HG03103 (cell line): ENCODE data around the gene ABHD16A.

Experiments used
- ATAC-seq: cut with Tn5 transposase; IDR thresholded peaks from one replicate; pipeline ENCODE4 v1.9.1; 2021; ENCODE audit warnings: low read depth; ENCODE audit not compliant: unreplicated experiment

ABHD16A gene

DNA sequence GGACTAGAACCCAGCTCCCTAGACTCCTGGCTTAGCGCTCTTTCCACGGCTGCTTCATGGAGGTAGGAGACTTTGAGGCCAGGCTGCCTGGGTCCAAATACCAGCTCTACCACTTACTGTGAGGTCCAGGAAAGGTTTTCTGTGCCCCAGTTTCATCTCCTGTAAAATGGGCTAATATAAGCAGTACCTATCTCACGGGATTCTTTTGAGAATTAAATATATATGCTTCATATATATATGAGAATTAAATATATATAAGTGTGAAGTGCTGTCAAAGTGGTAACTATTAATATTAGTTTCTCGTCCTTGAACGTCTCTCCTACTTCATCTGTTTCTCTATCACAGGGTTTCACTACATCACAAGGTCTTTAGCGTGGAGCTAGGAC lies 12.1 kb downstream of the ABHD16A start:
- no peak for ATAC-seq

DNA sequence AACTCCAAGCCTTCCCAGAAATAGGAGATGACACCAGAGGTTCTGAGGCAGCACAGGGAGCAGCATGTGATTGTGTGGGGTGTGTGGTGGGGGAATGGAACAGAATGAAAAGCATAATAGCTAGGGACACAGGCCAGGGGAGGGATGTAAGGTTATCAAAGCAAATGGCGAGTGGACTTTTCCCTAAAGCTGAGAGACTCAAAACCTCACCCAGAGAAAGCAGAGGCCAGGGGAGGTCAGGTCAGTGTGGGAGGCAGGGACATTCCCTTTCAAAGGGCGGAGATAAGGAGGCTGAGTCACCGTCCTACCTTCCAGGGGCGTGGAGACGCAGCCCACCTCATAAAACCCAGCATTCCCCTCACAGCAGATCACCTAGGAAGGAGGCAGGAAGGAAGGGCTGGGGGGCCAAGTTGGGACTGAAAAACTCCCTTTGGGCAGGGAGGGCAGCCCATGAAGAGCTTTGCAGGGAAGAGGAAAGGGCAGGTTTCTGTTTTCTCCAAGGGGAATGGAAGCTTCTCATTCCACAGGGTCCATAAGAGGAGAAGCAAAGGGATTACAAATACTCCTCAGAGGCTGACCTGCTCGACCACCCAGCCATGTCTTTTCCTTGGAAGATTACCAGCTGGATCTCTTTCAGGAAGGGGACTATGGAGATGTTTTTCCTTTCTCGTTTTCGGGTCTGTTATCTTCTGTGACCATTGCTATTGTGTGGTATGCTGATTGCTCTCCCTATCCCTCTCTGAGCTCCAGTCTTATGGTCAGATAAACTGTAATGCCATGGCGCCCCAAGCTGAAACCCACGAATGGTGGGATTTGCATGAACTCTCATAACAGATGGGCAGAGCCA lies 12.7 kb downstream of the ABHD16A start:
- no peak for ATAC-seq

- ATAC-seq: no peak
Observed at GRCh38 chr6:31689249-31690110, 13.6 kb downstream of the ABHD16A start.

DNA sequence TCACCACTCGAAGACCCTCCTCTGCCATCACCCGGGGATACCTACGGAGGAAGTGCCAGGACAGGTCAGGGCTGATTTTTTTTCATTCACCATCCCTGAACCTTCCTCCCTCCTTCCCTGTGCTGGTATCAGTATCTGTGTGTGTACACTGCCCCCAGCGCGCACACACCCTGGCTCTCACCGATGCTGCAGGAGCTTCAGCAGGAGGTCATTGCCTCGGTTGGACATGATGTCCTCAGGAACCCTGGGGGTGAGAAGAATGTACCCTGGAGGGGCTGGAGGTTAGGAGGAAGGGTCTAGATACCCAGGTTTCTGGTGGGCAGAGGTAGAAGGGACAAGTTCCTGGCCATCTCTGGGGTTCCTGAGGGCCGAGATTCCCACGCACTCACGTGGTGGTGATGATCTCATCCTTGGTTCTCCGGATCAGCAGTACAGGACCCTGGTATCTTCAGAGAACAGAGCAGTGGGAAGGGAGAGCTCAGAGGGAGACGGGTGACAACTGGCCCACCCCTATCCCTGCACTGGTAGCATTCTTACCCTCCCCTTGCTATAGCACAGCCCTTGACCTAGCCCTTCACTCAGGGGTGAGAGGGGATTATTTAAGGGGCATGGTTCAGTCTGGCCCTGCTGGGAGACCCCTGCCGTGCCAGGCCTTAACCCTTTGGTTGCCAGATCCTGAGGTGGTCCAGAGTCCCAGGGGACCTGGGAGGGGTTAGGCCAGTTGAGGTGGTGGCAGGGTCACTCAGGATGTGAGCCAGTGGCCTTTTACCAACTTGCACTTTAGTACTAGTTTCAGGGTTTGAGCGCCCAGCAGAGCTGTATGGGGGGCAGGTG lies 15.0 kb downstream of the ABHD16A start:
- no peak for ATAC-seq

DNA sequence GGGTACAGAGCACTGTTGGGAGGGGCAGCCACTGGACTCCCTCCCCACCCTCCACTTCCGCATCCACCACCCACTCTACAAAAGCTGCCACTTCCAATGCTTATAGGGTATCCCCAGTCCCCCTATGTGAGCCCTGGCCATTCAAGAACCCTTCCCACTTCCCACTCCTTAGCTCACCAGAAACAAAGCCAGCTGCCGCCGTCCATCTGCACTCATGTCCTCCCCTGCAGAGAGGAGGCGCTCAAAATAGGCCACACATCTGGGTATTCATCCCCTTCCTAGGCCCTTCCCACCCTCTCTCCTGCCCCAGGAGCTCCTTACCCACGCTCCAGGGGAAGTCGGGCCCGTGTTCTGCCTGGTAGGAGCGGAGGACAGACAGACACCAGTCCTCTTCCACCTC lies 15.8 kb downstream of the ABHD16A start:
- no peak for ATAC-seq

DNA sequence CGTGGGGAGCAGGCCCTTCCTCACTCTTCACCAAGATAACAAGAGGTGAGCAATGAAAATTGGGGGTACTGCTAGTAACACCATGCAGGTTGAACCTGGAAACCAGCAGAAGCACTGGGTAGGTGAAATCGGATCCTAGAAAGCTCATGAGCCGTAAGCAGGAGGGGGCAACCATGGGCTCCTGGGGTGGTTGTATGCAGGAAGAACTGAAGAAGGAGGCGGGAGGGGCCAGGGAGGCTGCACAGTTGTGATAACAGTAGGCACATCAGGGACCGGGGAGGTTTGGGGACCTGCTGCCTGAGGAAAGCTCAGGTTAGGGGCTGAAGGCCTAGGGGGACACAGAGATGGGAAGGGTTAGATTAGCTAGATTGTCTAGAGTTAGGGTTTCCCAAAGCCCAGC lies 16.6 kb downstream of the ABHD16A start:
- no peak for ATAC-seq

DNA sequence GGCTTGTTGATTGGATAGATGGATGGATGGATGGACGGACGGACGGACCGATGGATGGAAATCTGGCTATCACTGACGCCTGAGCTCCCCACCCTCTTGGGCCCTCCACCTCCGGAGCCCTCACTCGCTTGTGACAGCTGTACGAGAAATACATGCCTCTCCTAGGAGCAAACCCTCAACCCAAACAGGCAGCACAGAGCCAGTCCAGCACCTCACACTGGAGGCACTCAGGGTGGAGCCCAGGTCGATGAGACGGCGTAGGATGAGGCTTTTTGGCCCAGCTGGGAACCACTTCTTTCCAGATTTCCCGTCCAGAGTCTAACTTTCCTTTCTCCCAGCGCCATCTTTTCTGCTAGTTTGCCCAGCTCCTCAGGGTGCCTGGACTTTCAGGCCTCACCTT lies 19.5 kb downstream of the ABHD16A start:
- ATAC-seq: no peak

GRCh38 chr6:31681135-31681671 lies 21.9 kb downstream of the ABHD16A start:
- ATAC-seq: no peak

DNA sequence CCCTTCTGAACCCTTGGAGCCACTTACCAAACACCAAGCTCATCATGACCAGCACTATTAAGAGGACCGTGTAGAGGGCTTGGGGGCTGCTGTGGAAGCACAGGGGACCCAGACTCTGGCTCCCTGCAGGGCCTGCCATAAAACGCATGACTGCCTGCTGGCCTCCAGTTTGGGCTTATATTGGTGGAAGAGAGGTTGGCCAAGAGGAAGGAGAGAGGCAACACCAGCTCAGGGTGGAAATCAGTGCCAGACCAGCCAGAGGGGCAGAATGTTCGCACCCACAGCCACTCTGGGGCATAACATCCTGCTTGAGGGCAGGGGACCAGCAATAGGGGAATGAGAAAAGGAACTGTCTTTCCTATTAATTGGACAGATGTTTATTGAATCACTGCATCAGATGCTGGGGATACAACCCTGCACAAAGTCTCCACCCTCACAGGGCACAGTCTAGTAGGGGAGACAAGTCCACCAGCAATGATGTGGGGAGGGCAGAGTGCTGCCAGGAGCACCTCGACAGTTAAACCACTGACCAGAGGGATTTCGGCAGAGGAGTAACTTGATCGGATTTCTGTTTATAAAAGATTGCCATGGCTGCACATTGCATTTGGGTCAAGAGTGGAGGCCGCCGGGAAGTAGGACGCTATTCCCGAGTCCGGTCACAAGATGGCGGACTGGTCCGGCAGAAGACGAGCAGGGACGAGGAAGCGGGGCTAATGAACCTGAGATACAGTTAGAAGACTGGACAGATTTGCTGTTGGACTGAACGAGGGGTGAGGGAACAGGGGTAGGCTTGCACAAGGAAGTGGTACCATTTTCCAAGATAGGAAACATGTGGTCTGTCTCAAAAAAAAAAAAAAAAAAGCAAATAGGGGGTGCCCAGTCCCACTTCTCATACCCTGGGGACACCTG lies 22.6 kb downstream of the ABHD16A start, which contains the start of gene LY6G5C:
TSS of gene LY6G5C (minus strand) at position 842 of the 909 bp plus-strand sequence. CDS start at position 148, 694 bp downstream.
- no peak for ATAC-seq

DNA sequence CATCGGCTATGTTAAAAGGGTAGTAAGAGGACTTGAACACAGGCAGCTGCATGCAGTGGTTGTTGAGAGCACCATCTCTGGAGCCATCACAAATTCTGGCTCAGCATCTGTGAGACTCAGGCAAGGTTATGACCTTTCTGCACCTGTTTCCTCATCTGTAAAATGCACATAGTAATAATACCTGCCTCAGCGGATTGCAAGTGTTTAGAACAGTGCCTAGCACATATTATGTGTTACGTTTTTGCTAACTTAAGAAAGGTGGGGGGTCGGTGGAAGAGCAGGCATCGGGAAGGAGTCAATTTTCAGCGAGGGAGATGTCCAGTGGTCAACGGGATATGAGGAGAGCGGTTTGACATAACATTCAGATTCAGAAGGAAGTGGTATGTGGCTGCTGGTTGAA lies 25.2 kb downstream of the ABHD16A start:
- no peak for ATAC-seq

DNA sequence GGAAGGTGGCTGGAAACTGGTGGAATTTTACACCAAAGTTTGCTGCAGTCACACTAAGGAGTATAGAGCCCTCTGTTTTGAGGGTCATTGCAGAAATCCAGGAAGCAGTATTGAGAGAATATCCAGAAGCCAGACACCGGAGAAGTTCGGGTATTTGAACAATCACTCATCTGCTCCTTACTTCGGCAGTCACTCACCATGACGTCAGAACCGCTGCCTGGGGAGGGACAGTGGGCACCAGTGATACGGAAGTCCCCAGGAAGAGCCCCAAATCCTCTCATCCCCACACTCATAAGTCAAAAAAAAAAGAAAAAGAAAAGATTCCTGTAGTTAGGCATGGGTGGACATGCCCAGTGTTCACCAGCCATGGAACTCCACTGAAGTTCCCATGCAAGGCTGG lies 26.2 kb downstream of the ABHD16A start:
- no peak for ATAC-seq

DNA sequence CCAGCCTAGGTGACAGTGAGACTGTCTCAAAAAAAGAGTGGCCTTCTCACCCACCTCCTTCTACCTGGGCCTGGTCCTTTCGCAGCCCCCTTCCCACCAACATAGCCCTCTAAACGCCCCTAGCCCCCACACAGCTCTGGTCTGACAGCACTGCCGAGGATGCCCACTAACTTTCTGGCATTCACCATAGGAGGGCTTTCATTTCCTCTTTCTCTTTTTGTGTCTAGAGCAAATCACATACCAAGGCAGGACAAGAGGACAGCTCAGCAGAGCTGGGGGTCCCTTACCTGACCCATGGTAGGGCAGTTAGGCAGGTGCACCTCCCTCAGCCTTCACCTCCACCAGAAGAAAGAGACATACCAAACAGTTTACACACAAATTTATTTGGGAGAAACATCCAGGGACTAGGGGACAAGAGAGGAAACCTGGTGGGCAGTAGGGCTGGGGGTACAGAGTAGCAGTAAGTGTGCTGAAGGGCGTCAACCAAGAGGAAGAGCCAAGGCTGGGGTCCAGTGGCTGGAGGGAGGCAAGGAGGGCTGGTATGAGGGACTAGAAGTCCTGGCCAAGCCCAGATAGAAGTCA lies 26.7 kb downstream of the ABHD16A start:
- ATAC-seq: no peak

GRCh38 chr6:31669676-31670075 lies 33.4 kb downstream of the ABHD16A start, which contains the start of gene LY6G5B:
LY6G5B (plus strand) TSS chr6:31669976; CDS start chr6:31670951, 975 bp downstream.
- ATAC-seq: no peak

- no peak for ATAC-seq
Observed at GRCh38 chr6:31666337-31666965, 36.7 kb downstream of the ABHD16A start.

- ATAC-seq: peak; percentile 68
Observed at GRCh38 chr6:31665501-31666336, 37.4 kb downstream of the ABHD16A start, which contains the start of gene CSNK2B. CSNK2B (plus strand) TSS chr6:31666080; CDS start chr6:31666832, 752 bp downstream.

- ATAC-seq: no peak
Observed at GRCh38 chr6:31664790-31665500, 38.2 kb downstream of the ABHD16A start, which contains the start of gene GPANK1. GPANK1 (minus strand) TSS chr6:31664997; CDS start chr6:31664478, 519 bp downstream.
